Transverse colon (tissue), 4 donors: Measurements from ENCODE around the gene S100A7.

Experiments used
- POLR2AphosphoS5 ChIP-seq, 3 donors: sonication (generic); formaldehyde crosslinking; IDR thresholded peaks; one replicate each; pipeline ENCODE4 v1.6.1; 2016; ENCODE audit warnings: antibody characterized with exemption in 3 of 3
- TF ChIP-seq, protein P1 (sequence below), 5 experiments: fragments of 200-600 bp in 3 of 5; fragments of 450-650 bp in 2 of 5; sonication (generic) in 3 of 5; IDR thresholded peaks; 1 replicate in 2 of 5; 2 replicates in 3 of 5; pipeline ENCODE4 v1.5.1; 2016 to 2017; ENCODE audit warnings: antibody characterized with exemption in 5 of 5, inconsistent platforms in 3 of 5, mild to moderate bottlenecking in 2 of 5, moderate library complexity in 1 of 5

DNA sequence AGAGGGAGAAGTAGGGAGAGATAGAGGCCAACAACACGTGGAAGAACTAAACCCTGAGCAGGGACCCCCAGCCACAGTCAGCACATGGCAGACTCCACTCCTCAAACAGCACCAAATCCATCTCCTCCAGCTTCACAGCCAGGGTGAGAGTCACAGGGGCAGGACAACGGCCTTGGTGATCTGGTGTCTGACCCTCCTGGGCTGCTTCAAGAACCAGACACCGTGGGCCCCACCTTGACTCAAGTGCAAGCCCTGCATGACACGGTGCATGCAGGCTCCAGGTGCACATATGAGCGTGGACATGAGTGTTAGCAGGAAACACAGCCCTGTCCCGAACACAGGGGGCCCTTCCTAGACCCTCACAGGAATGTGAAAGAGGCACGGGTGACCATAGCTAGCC is 21.9 kb downstream of the S100A7 start:
- TF ChIP-seq, protein P1, sequence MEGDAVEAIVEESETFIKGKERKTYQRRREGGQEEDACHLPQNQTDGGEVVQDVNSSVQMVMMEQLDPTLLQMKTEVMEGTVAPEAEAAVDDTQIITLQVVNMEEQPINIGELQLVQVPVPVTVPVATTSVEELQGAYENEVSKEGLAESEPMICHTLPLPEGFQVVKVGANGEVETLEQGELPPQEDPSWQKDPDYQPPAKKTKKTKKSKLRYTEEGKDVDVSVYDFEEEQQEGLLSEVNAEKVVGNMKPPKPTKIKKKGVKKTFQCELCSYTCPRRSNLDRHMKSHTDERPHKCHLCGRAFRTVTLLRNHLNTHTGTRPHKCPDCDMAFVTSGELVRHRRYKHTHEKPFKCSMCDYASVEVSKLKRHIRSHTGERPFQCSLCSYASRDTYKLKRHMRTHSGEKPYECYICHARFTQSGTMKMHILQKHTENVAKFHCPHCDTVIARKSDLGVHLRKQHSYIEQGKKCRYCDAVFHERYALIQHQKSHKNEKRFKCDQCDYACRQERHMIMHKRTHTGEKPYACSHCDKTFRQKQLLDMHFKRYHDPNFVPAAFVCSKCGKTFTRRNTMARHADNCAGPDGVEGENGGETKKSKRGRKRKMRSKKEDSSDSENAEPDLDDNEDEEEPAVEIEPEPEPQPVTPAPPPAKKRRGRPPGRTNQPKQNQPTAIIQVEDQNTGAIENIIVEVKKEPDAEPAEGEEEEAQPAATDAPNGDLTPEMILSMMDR (IDR thresholded peaks at IDR 0.05) = no peak
- TF ChIP-seq POLR2AphosphoS5 (IDR thresholded peaks at IDR 0.05) = no peak
